WTC11 (cell line): ENCODE measurements around the gene NCAPD2. TPM values are rescaled to one million over a fixed set of nuclear protein-coding genes. Genes with fewer than 3 reads are reported as not detected.

ENCODE experiments used
- ATAC-seq: fragments of 200-7000 bp; cut with Tn5 transposase; 2 replicates; pipeline ENCODE4 v1.10.0; 2021; ENCODE audit warnings: mild to moderate bottlenecking, moderate library complexity
- CTCF ChIA-PET: fragments of 300-600 bp; sonication (Branson Sonifier 250); formaldehyde crosslinking; loops from one replicate; lab custom pipeline; 2021; ENCODE audit warnings: antibody characterized with exemption; lab: Charles Lee
- POLR2A ChIA-PET: fragments of 350-600 bp; sonication (Branson Sonifier 250); formaldehyde crosslinking; loops from one replicate; lab custom pipeline; 2021; ENCODE audit warnings: antibody characterized with exemption; lab: Charles Lee
- DNase-seq: peaks from one replicate; pipeline ENCODE4 v3.0.0; 2021; ENCODE audit warnings: low spot score
- H3K27ac Mint-ChIP-seq: 2 replicates; pipeline ENCODE4 v1.8.0; 2021; ENCODE audit warnings: mixed read lengths
- H3K27me3 Mint-ChIP-seq: 2 replicates; pipeline ENCODE4 v1.8.0; 2021; ENCODE audit warnings: low read depth, mild to moderate bottlenecking, moderate library complexity, mixed read lengths
- H3K36me3 Mint-ChIP-seq: 2 replicates; pipeline ENCODE4 v1.8.0; 2021; ENCODE audit warnings: mixed read lengths
- H3K4me1 Mint-ChIP-seq: 2 replicates; pipeline ENCODE4 v1.8.0; 2022; ENCODE audit warnings: mixed read lengths
- H3K4me3 Mint-ChIP-seq: 2 replicates; pipeline ENCODE4 v1.8.0; 2021; ENCODE audit warnings: mild to moderate bottlenecking, moderate library complexity, mixed read lengths
- H3K9me3 Mint-ChIP-seq: 2 replicates; pipeline ENCODE4 v1.8.0; 2021; ENCODE audit warnings: mixed read lengths
- FOXP1 ChIP-seq: sonication (generic); formaldehyde crosslinking; IDR thresholded peaks from 2 replicates; pipeline ENCODE4 v1.8.0; 2022; ENCODE audit warnings: missing genetic modification reagents, mild to moderate bottlenecking, moderate library complexity, borderline replicate concordance
- JAZF1 ChIP-seq: fragments of 250-450 bp; sonication (Bioruptor Pico); IDR thresholded peaks from 2 replicates; pipeline ENCODE4 v1.9.0; 2021; ENCODE audit warnings: moderate library complexity, mild to moderate bottlenecking, inconsistent platforms
- MYBL2 ChIP-seq: sonication (generic); formaldehyde crosslinking; IDR thresholded peaks from 2 replicates; pipeline ENCODE4 v1.8.1; 2023; ENCODE audit warnings: mild to moderate bottlenecking, moderate library complexity, missing genetic modification reagents
- SMAD3 ChIP-seq: sonication (generic); formaldehyde crosslinking; IDR thresholded peaks from 2 replicates; pipeline ENCODE4 v1.8.0; 2022; ENCODE audit warnings: missing genetic modification reagents, mild to moderate bottlenecking, borderline replicate concordance
- ZNF425 ChIP-seq: fragments of 250-450 bp; sonication (Bioruptor Pico); conservative IDR thresholded peaks from 2 replicates; pipeline ENCODE4 v1.9.0; 2021; ENCODE audit warnings: mild to moderate bottlenecking
- total RNA-seq: library from RNA; stranded (reverse); gene quantifications from 3 replicates; pipeline ENCODE4 v1.2.3, GENCODE V29; 2021
- TF ChIP-seq, protein P1 (sequence below): sonication (generic); formaldehyde crosslinking; IDR thresholded peaks from 2 replicates; pipeline ENCODE4 v1.8.1; 2022; ENCODE audit warnings: missing genetic modification reagents, borderline replicate concordance
- TF ChIP-seq, protein P2 (sequence below): sonication (generic); formaldehyde crosslinking; IDR thresholded peaks from 2 replicates; pipeline ENCODE4 v1.8.1; 2023; ENCODE audit warnings: mild to moderate bottlenecking, missing genetic modification reagents, borderline replicate concordance

The NCAPD2 gene
- total RNA-seq, 1 experiment from 2014 or later, result 141 TPM

GRCh38 chr12:6560501-6561205 is 66.8 kb downstream of the NCAPD2 start:
- ATAC-seq, result no peak
- TF ChIP-seq JAZF1 (CRISPR knock-in tag) (no peak), MYBL2 (CRISPR knock-in tag) (no peak), SMAD3 (CRISPR knock-in tag) (no peak), FOXP1 (CRISPR knock-in tag) (no peak)
- TF ChIP-seq, protein P1, sequence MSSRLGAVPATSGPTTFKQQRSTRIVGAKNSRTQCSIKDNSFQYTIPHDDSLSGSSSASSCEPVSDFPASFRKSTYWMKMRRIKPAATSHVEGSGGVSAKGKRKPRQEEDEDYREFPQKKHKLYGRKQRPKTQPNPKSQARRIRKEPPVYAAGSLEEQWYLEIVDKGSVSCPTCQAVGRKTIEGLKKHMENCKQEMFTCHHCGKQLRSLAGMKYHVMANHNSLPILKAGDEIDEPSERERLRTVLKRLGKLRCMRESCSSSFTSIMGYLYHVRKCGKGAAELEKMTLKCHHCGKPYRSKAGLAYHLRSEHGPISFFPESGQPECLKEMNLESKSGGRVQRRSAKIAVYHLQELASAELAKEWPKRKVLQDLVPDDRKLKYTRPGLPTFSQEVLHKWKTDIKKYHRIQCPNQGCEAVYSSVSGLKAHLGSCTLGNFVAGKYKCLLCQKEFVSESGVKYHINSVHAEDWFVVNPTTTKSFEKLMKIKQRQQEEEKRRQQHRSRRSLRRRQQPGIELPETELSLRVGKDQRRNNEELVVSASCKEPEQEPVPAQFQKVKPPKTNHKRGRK (CRISPR knock-in tag), result no peak
- POLR2A ChIA-PET, result no interaction called here
- no peak for DNase-seq
- H3K27me3 Mint-ChIP-seq, result no peaks in the 10 kb centered on the region
- H3K9me3 Mint-ChIP-seq, result no peaks in the 10 kb centered on the region
- H3K27ac Mint-ChIP-seq, result no peak overlapping the region; the same call in 1 of the 2 replicates
- H3K4me3 Mint-ChIP-seq, result no peak overlapping the region
- no peaks in the 10 kb centered on the region for H3K4me1 Mint-ChIP-seq
- CTCF ChIA-PET, result interaction anchor here (13.4 kb wide), 1 partner anchor 22 kb away, joined by 195 read pairs; no protein-coding TSS in a partner anchor
- H3K36me3 Mint-ChIP-seq, result peaks cover 68% of the 10 kb centered on the region

DNA sequence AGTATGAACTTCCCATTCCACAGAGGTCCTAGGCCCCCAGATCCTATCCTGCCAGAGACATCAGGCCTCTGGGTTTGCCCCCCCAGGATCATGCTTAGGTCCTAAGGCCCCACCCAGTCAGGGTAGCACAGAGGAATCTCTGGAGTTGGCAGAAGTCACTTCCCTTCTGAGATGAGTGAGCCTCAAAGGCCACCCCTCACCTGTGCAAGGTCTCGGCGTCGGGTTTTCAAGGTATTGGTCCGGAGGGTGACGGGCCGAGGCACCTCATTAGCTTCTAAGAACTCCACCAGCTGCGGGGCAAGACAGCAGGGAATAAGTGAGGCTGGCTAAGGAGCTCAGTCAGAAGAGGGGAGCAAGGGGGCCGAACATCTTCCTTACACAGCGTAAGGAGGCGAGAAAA is 69.0 kb downstream of the NCAPD2 start:
- POLR2A ChIA-PET, result no interaction called here
- CTCF ChIA-PET, result interaction anchor here (1.2 to 4.3 kb wide), 4 partner anchors 11 to 57 kb away, joined by 3 to 34 read pairs (median 10); no protein-coding TSS in a partner anchor

More for the DNA sequence above, 69.0 kb downstream of the NCAPD2 start:
- Mint-ChIP-seq H3K27me3 (no peaks in the 10 kb centered on the region), H3K27ac (no peak overlapping the region; the same call in 1 of the 2 replicates), H3K4me1 (peaks cover 7% of the 10 kb centered on the region), H3K4me3 (no peak overlapping the region)
- no peak for ATAC-seq
- no peak for TF ChIP-seq ZNF425 (CRISPR knock-in tag)
- TF ChIP-seq, protein P2, sequence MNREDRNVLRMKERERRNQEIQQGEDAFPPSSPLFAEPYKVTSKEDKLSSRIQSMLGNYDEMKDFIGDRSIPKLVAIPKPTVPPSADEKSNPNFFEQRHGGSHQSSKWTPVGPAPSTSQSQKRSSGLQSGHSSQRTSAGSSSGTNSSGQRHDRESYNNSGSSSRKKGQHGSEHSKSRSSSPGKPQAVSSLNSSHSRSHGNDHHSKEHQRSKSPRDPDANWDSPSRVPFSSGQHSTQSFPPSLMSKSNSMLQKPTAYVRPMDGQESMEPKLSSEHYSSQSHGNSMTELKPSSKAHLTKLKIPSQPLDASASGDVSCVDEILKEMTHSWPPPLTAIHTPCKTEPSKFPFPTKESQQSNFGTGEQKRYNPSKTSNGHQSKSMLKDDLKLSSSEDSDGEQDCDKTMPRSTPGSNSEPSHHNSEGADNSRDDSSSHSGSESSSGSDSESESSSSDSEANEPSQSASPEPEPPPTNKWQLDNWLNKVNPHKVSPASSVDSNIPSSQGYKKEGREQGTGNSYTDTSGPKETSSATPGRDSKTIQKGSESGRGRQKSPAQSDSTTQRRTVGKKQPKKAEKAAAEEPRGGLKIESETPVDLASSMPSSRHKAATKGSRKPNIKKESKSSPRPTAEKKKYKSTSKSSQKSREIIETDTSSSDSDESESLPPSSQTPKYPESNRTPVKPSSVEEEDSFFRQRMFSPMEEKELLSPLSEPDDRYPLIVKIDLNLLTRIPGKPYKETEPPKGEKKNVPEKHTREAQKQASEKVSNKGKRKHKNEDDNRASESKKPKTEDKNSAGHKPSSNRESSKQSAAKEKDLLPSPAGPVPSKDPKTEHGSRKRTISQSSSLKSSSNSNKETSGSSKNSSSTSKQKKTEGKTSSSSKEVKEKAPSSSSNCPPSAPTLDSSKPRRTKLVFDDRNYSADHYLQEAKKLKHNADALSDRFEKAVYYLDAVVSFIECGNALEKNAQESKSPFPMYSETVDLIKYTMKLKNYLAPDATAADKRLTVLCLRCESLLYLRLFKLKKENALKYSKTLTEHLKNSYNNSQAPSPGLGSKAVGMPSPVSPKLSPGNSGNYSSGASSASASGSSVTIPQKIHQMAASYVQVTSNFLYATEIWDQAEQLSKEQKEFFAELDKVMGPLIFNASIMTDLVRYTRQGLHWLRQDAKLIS (CRISPR knock-in tag), result no peak
- TF ChIP-seq, all 79 proteins: peak for 0
- Mint-ChIP-seq H3K9me3 (no peaks in the 10 kb centered on the region), H3K36me3 (peaks cover 82% of the 10 kb centered on the region)
- DNase-seq, result no peak
